Iris pigment epithelial cell (primary cell): Measurements from ENCODE around the gene MSRB1.
"Not testable (repeated sequence)": the region's sequence is repeated elsewhere in the genome, so short reads cannot be mapped to it uniquely, and the experiment has no call there.

Source experiments
- DNase-seq: peaks from one replicate; pipeline ENCODE4 v3.0.0-alpha.2; 2011; ENCODE audit warnings: low read depth

The MSRB1 gene

GRCh38 chr16:1978476-1979120 is 35.6 kb upstream of the MSRB1 start:
- no peak for DNase-seq

- no peak for DNase-seq
These were observed 34.9 kb upstream of the MSRB1 start for GRCh38 chr16:1977875-1978268.

- DNase-seq = no peak
These were observed 34.2 kb upstream of the MSRB1 start for GRCh38 chr16:1976951-1977874.

GRCh38 chr16:1976216-1976520 is 33.2 kb upstream of the MSRB1 start:
- no peak for DNase-seq

- DNase-seq = no peak
These were observed 32.6 kb upstream of the MSRB1 start for GRCh38 chr16:1975432-1976215.

GRCh38 chr16:1974157-1975070 is 31.4 kb upstream of the MSRB1 start:
- DNase-seq = no peak

GRCh38 chr16:1973461-1974156 is 30.6 kb upstream of the MSRB1 start:
- DNase-seq = no peak

- DNase-seq = peak; percentile 45
These were observed 29.5 kb upstream of the MSRB1 start for GRCh38 chr16:1972490-1972877.

GRCh38 chr16:1971796-1972489 is 28.9 kb upstream of the MSRB1 start, which contains the start of gene TBL3:
TBL3 (plus strand) TSS chr16:1972053; CDS start chr16:1972165, 112 bp downstream.
- peak; percentile 94 for DNase-seq

- DNase-seq = no peak
These were observed 25.4 kb upstream of the MSRB1 start for GRCh38 chr16:1968146-1968953.

GRCh38 chr16:1966460-1966859 is 23.5 kb upstream of the MSRB1 start, which contains the start of gene RNF151:
RNF151 (plus strand) TSS chr16:1966856; CDS start chr16:1966882, 26 bp downstream.
- DNase-seq = no peak

- DNase-seq = no peak
These were observed 22.5 kb upstream of the MSRB1 start for GRCh38 chr16:1965396-1966001.

- DNase-seq = peak; percentile 98
These were observed 21.8 kb upstream of the MSRB1 start, which contains the start of gene RPS2 for GRCh38 chr16:1964506-1965395. RPS2 (minus strand) TSS chr16:1964826; CDS start chr16:1964625, 201 bp downstream.

GRCh38 chr16:1963806-1964505 is 21.0 kb upstream of the MSRB1 start:
- no peak for DNase-seq

GRCh38 chr16:1962161-1963153 is 19.5 kb upstream of the MSRB1 start:
- DNase-seq = not testable (repeated sequence)

GRCh38 chr16:1961651-1962067 is 18.7 kb upstream of the MSRB1 start:
- no peak for DNase-seq
